NOMO-1 (cell line): ENCODE data around the gene FHL3.

Source experiments
- DNase-seq, 2 experiments: peaks; one replicate each; lab custom pipeline; 2025; ENCODE audit not compliant: unreplicated experiment in 2 of 2; lab: John Stamatoyannopoulos, UW

FHL3 gene

GRCh38 chr1:37947364-37947763 lies 58.0 kb downstream of the FHL3 start:
- peak; percentile 19 to 29 for DNase-seq
